ENCODE data around the gene RNF103. TPM values are rescaled to one million over a fixed set of nuclear protein-coding genes. Genes with fewer than 3 reads are reported as not detected.

RNF103 gene
- total and polyA plus RNA-seq, 2 donors from 2014 or later: 12.5 to 29.9 TPM

GRCh38 chr2:86621280-86621943 lies 2.3 kb downstream of the RNF103 start:
- Histone ChIP-seq H3K4me1 (ENCODE audit: control insufficient read depth in 2 of 3, insufficient read depth in 2 of 3, low read depth in 1 of 3, low read length in 3 of 3) (no peaks in the 10 kb centered on the region), H3K4me3 (ENCODE audit: low read length in 3 of 3) (peak overlapping the region; percentile 78 to 96 (median 86)), H3K9ac (ENCODE audit: low read length in 3 of 3) (peak overlapping the region; percentile 35 to 95 (median 91)), H3K27ac (ENCODE audit: low read depth in 2 of 2, low read length in 2 of 2) (no peak overlapping the region), H3K27me3 (ENCODE audit: control insufficient read depth, insufficient read depth, low read length) (no peaks in the 10 kb centered on the region), H3K36me3 (ENCODE audit: control insufficient read depth in 2 of 3, insufficient read depth in 3 of 3, low read length in 3 of 3) (peaks cover 0 to 6% (median 5%) of the 10 kb centered on the region in 3 donors), H3K9me3 (ENCODE audit: control insufficient read depth in 2 of 3, insufficient read depth in 1 of 3, low read length in 3 of 3) (no peaks in the 10 kb centered on the region)
- FAIRE-seq: no peak
- DNase-seq: peak in 2 of 5 donors; percentile 17 to 26
- TF ChIP-seq CTCF (IDR thresholded peaks at IDR 0.05; ENCODE audit: borderline replicate concordance, extremely low read depth, insufficient read depth): no peak
- intact Hi-C loops (cut with DNase I): no loop called here

- H3K4me3 ChIP-seq (ENCODE audit: low read length in 3 of 3): no peak overlapping the region
- H3K9me3 ChIP-seq (ENCODE audit: control insufficient read depth in 2 of 3, insufficient read depth in 1 of 3, low read length in 3 of 3): no peaks in the 10 kb centered on the region
- no peaks in the 10 kb centered on the region for H3K27me3 ChIP-seq (ENCODE audit: control insufficient read depth, insufficient read depth, low read length)
- H3K9ac ChIP-seq (ENCODE audit: low read length in 3 of 3): no peak overlapping the region
- intact Hi-C loops (cut with DNase I): no loop called here
- TF ChIP-seq CTCF (IDR thresholded peaks at IDR 0.05; ENCODE audit: borderline replicate concordance, extremely low read depth, insufficient read depth): no peak
- no peaks in the 10 kb centered on the region for H3K4me1 ChIP-seq (ENCODE audit: control insufficient read depth in 2 of 3, insufficient read depth in 2 of 3, low read depth in 1 of 3, low read length in 3 of 3)
- DNase-seq (no peak), FAIRE-seq (no peak)
- H3K36me3 ChIP-seq (ENCODE audit: control insufficient read depth in 2 of 3, insufficient read depth in 3 of 3, low read length in 3 of 3): peaks cover 5 to 19% (median 19%) of the 10 kb centered on the region in 3 donors
- no peak overlapping the region for H3K27ac ChIP-seq (ENCODE audit: low read depth in 2 of 2, low read length in 2 of 2)
Measured at GRCh38 chr2:86617738-86618137, 5.9 kb downstream of the RNF103 start.

- DNase-seq (no peak), FAIRE-seq (no peak)
- Histone ChIP-seq H3K27me3 (ENCODE audit: control insufficient read depth, insufficient read depth, low read length) (no peaks in the 10 kb centered on the region), H3K9ac (ENCODE audit: low read length in 3 of 3) (no peak overlapping the region), H3K27ac (ENCODE audit: low read depth in 2 of 2, low read length in 2 of 2) (no peak overlapping the region), H3K4me1 (ENCODE audit: control insufficient read depth in 2 of 3, insufficient read depth in 2 of 3, low read depth in 1 of 3, low read length in 3 of 3) (no peaks in the 10 kb centered on the region), H3K36me3 (ENCODE audit: control insufficient read depth in 2 of 3, insufficient read depth in 3 of 3, low read length in 3 of 3) (peaks cover 5 to 19% (median 19%) of the 10 kb centered on the region in 3 donors), H3K9me3 (ENCODE audit: control insufficient read depth in 2 of 3, insufficient read depth in 1 of 3, low read length in 3 of 3) (no peaks in the 10 kb centered on the region), H3K4me3 (ENCODE audit: low read length in 3 of 3) (no peak overlapping the region)
- intact Hi-C loops (cut with DNase I): no loop called here
- no peak for TF ChIP-seq CTCF (IDR thresholded peaks at IDR 0.05; ENCODE audit: borderline replicate concordance, extremely low read depth, insufficient read depth)
Measured at GRCh38 chr2:86617153-86617552, 6.5 kb downstream of the RNF103 start.

All from kidney (tissue), 14 donors.